Mucosa of descending colon (tissue), 3 donors: ENCODE measurements around the gene CADPS. TPM values are rescaled to one million over a fixed set of nuclear protein-coding genes. Genes with fewer than 3 reads are reported as not detected.

Experiments
- ATAC-seq: fragments of 200-7000 bp; cut with Tn5 transposase; one replicate; pipeline ENCODE4 v1.9.1; 2020; ENCODE audit warnings: mild to moderate bottlenecking, moderate library complexity
- DNase-seq, 3 donors: peaks; one replicate each; pipeline ENCODE4 v3.0.0-alpha.2; 2020
- H3K36me3 ChIP-seq: fragments of 200-600 bp; one replicate; pipeline ENCODE4 v1.8.0; 2021; ENCODE audit warnings: low read depth, mild to moderate bottlenecking
- H3K4me1 ChIP-seq: fragments of 200-600 bp; one replicate; pipeline ENCODE4 v1.8.0; 2021; ENCODE audit warnings: low read depth, mild to moderate bottlenecking
- H3K4me3 ChIP-seq: fragments of 200-600 bp; one replicate; pipeline ENCODE4 v1.8.0; 2021; ENCODE audit warnings: mild to moderate bottlenecking
- H3K9me3 ChIP-seq: fragments of 200-600 bp; one replicate; pipeline ENCODE4 v1.8.0; 2021; ENCODE audit warnings: mild to moderate bottlenecking
- intact Hi-C, 2 donors: fragments of 100-400 bp; cut with DNase I in 1 of 2; cut with micrococcal nuclease in 1 of 2; formaldehyde crosslinking; loops; one replicate each; pipeline versions ENCODE4 v1.11.0 to v1.11.1; 2022; cut with DNase I, micrococcal nuclease
- total RNA-seq, 3 donors: library from RNA; stranded (reverse); fragmentation: NEBNext Ultra II Directional in 2 of 3; extraction: Animal tissue kit (Norgen Biotek cat#: 25700) in 2 of 3; gene quantifications; one replicate each; pipeline versions ENCODE4 v1.2.1 to v1.2.4, GENCODE V29; 2021 to 2023
- TF ChIP-seq, protein P1 (sequence below): fragments of 200-600 bp; IDR thresholded peaks from one replicate; pipeline ENCODE4 v1.8.0; 2022; ENCODE audit warnings: antibody characterized with exemption, mild to moderate bottlenecking
- donor health status: DM: no; HTN: no; CAD: no; lungs with moderate emphysema.
- donor health status: DM: no; HTN: no; CAD: no.
- donor health status: DM: no; HTN: yes; CAD: no.

Gene CADPS
- total RNA-seq, 3 donors from 2014 or later, result 3.7 to 6.2 (median 6.1) TPM

DNA sequence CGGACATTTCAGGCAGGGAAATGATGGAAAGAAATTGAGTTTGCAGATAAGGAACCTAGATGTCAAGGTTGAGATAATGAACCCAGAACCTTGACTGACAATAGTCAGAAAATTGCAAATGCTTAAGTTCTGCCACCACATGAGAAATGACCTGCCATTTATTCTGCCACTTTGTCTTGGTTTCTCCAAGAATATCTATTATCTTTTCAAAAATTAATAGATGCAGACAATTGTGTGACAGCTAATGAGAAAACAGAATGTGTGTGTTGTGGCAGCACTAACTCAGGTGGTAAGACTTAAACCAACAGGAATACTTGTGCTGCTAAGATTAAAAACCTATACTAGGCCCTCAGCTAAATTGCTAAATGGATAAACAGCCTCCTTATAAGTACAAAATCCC is 52.3 kb downstream of the CADPS start:
- ATAC-seq (no peak), DNase-seq (no peak)
- no peaks in the 10 kb centered on the region for H3K4me1 ChIP-seq
- no peaks in the 10 kb centered on the region for H3K9me3 ChIP-seq
- TF ChIP-seq, protein P1, sequence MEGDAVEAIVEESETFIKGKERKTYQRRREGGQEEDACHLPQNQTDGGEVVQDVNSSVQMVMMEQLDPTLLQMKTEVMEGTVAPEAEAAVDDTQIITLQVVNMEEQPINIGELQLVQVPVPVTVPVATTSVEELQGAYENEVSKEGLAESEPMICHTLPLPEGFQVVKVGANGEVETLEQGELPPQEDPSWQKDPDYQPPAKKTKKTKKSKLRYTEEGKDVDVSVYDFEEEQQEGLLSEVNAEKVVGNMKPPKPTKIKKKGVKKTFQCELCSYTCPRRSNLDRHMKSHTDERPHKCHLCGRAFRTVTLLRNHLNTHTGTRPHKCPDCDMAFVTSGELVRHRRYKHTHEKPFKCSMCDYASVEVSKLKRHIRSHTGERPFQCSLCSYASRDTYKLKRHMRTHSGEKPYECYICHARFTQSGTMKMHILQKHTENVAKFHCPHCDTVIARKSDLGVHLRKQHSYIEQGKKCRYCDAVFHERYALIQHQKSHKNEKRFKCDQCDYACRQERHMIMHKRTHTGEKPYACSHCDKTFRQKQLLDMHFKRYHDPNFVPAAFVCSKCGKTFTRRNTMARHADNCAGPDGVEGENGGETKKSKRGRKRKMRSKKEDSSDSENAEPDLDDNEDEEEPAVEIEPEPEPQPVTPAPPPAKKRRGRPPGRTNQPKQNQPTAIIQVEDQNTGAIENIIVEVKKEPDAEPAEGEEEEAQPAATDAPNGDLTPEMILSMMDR, result no peak
- H3K36me3 ChIP-seq, result no peaks in the 10 kb centered on the region
- no peak overlapping the region for H3K4me3 ChIP-seq
- intact Hi-C loops, result no loop called here

DNA sequence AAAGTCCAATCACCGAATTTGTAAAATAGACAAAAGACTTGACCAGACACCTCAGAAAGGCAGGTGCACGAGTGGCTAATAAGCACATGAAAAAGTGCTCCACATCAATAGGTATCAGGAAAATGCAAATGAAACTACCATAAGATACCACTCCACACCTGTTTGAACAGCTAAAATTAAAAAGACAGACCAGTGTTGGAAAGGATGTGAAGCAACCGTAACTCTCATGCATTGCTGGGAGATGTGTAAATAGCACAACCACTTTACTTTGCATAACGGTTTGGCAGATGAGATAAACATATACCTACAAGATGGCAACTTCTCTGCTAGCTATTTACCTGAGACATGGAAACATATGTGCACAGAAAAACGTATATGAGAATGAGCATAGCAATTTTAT is 56.9 kb downstream of the CADPS start:
- DNase-seq, result no peak
- intact Hi-C loops, result no loop called here
- H3K36me3 ChIP-seq, result no peaks in the 10 kb centered on the region
- ATAC-seq, result no peak
- no peak overlapping the region for H3K4me3 ChIP-seq
- TF ChIP-seq, protein P1, result no peak
- no peaks in the 10 kb centered on the region for H3K4me1 ChIP-seq
- H3K9me3 ChIP-seq, result no peaks in the 10 kb centered on the region

DNA sequence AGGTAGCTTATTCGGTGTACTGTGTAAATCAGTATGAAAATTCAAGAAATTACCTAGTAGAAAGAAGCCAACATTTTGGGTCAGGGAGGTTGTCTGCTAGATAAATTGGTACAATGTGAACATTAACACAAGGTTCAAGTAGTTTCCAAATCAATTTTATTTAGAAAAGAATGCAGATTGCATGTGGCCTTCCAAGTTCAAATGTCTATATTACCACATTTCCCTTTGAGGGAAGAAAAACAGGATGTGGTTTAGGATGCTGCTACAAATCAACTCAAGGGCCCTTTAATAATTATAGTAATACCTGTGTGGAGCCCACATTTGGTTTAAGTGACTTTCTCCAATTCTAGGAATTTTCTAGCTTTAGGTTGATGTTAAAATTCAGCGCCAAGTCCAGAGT is 57.5 kb downstream of the CADPS start:
- no peaks in the 10 kb centered on the region for H3K36me3 ChIP-seq
- TF ChIP-seq, protein P1, result no peak
- no peaks in the 10 kb centered on the region for H3K9me3 ChIP-seq
- DNase-seq (no peak), ATAC-seq (no peak)
- H3K4me1 ChIP-seq, result no peaks in the 10 kb centered on the region
- intact Hi-C loops, result no loop called here
- no peak overlapping the region for H3K4me3 ChIP-seq

DNA sequence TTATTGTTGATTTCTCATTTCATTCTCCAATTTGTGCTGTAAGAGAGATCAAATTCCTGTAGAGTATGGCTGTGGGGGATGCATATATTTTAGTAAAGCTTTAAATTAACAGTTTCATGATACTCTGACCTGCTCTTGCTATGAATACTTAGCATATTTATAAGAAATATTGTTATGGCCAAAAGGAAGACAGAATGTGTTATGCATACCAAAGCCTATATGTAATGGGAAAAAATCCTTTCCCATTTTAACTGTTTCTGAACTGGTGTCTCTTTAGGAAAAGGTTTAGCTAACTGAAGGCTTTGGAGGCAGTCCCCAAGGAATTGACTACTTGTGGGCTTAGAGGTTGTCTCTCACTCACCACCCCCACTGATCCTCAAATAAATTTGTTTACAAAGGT is 59.2 kb downstream of the CADPS start:
- TF ChIP-seq, protein P1, result no peak
- intact Hi-C loops, result no loop called here

DNA sequence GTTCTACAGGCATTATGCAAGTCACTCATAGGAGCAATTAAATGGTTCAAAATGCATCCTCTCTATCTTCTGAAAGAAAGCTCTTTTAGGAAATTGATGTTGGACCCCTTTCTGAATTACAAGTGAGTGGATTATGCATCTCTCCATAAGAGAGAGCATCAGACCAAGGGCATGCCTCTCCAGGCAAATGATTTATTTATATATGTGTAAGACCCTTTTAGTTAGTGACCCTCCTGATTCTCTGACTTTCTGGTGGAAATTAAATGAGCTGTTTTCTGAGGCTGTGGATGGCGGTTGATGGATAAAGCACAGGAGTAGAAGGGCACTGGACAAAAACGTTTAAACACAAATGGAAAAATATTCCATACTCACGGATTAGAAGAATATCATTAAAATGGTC is 62.6 kb downstream of the CADPS start:
- Histone ChIP-seq H3K9me3 (no peaks in the 10 kb centered on the region), H3K4me1 (no peaks in the 10 kb centered on the region), H3K4me3 (no peak overlapping the region), H3K36me3 (no peaks in the 10 kb centered on the region)
- TF ChIP-seq, protein P1, result no peak
- DNase-seq (no peak), ATAC-seq (no peak)
- intact Hi-C loops, result no loop called here

More for the DNA sequence above, 59.2 kb downstream of the CADPS start:
- ATAC-seq (no peak), DNase-seq (no peak)
- no peaks in the 10 kb centered on the region for H3K9me3 ChIP-seq
- no peaks in the 10 kb centered on the region for H3K36me3 ChIP-seq
- no peaks in the 10 kb centered on the region for H3K4me1 ChIP-seq
- H3K4me3 ChIP-seq, result no peak overlapping the region

DNA sequence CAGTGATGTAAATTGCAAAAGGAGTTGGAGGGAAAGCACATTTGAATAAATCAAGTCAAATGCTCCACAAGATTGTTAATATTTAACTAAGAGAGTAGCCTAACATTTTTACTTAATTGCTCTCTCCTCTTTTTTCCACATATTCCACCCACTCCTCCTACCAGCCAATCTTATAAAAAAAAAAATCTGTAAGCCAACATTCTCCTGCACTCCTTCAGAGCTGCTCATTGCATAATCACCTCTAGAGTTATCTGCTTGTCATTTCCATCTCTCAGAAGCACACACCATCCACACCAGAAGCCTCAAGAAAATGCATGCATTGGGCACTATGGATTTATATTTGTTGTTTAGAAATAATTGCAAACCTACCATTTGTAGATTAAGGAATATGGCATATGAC is 64.1 kb downstream of the CADPS start:
- Histone ChIP-seq H3K4me3 (no peak overlapping the region), H3K36me3 (no peaks in the 10 kb centered on the region), H3K9me3 (no peaks in the 10 kb centered on the region), H3K4me1 (no peaks in the 10 kb centered on the region)
- ATAC-seq (no peak), DNase-seq (no peak)
- TF ChIP-seq, protein P1, result no peak
- intact Hi-C loops, result no loop called here
